Karpas-422 (cell line): ENCODE measurements around the gene CHTF18. TPM values are rescaled to one million over a fixed set of nuclear protein-coding genes. Genes with fewer than 3 reads are reported as not detected.

Experiments used
- DNase-seq: peaks from one replicate; pipeline ENCODE4 v3.0.0-alpha.2; 2015
- H2AFZ ChIP-seq: fragments of 200-600 bp; sonication (generic); 2 replicates; pipeline ENCODE4 v1.6.1; 2014; ENCODE audit warnings: antibody characterized with exemption, low read length, mixed read lengths
- H3K27ac ChIP-seq: fragments of 200-600 bp; sonication (generic); 2 replicates; pipeline ENCODE4 v1.5.1; 2014; ENCODE audit warnings: mild to moderate bottlenecking, low read length, moderate library complexity
- H3K27me3 ChIP-seq: fragments of 200-600 bp; sonication (generic); 2 replicates; pipeline ENCODE4 v1.6.1; 2014; ENCODE audit warnings: low read length, mixed read lengths
- H3K36me3 ChIP-seq: fragments of 200-600 bp; sonication (generic); 2 replicates; pipeline ENCODE4 v1.6.1; 2014; ENCODE audit warnings: low read length, mixed read lengths; ENCODE audit not compliant: insufficient read depth
- H3K4me1 ChIP-seq: fragments of 200-600 bp; sonication (generic); 2 replicates; pipeline ENCODE4 v1.6.1; 2014; ENCODE audit warnings: mild to moderate bottlenecking, low read length, mixed read lengths
- H3K4me2 ChIP-seq: fragments of 200-600 bp; sonication (generic); 2 replicates; pipeline ENCODE4 v1.6.1; 2014; ENCODE audit warnings: low read length, low read depth, mild to moderate bottlenecking; ENCODE audit not compliant: poor library complexity, severe bottlenecking
- H3K4me3 ChIP-seq: fragments of 200-600 bp; sonication (generic); 2 replicates; pipeline ENCODE4 v1.5.1; 2014; ENCODE audit warnings: mild to moderate bottlenecking, antibody characterized with exemption, low read length, mixed read lengths
- H3K79me2 ChIP-seq: fragments of 200-600 bp; sonication (generic); 2 replicates; pipeline ENCODE4 v1.6.1; 2014; ENCODE audit warnings: mild to moderate bottlenecking, low read length, mixed read lengths
- H3K9ac ChIP-seq: fragments of 200-600 bp; sonication (generic); 2 replicates; pipeline ENCODE4 v1.6.0; 2014; ENCODE audit warnings: low read length
- H3K9me2 ChIP-seq: fragments of 200-600 bp; sonication (generic), shearing (Covaris generic); replicated peaks from 2 replicates; pipeline ENCODE4 v1.6.0; 2014; ENCODE audit warnings: mild to moderate bottlenecking, low read length, moderate library complexity; ENCODE audit not compliant: insufficient read depth
- H3K9me3 ChIP-seq: fragments of 300-700, 200-600 bp; sonication (generic); 2 replicates; pipeline ENCODE4 v1.6.1; 2014; ENCODE audit warnings: low read length, mixed read lengths
- H4K20me1 ChIP-seq: fragments of 200-600 bp; sonication (generic); 2 replicates; pipeline ENCODE4 v1.6.1; 2014; ENCODE audit warnings: mild to moderate bottlenecking, antibody characterized with exemption, low read length, low read depth; ENCODE audit not compliant: insufficient read depth
- total RNA-seq: library from RNA; depleted of rRNA; stranded (reverse); fragments of >200 nt; shearing (Covaris generic); gene quantifications from 2 replicates; pipeline ENCODE4 v1.2.3, GENCODE V29; 2014; ENCODE audit warnings: low replicate concordance

The CHTF18 gene
- total RNA-seq, 1 experiment from 2014 or later = 7.9 TPM

DNA sequence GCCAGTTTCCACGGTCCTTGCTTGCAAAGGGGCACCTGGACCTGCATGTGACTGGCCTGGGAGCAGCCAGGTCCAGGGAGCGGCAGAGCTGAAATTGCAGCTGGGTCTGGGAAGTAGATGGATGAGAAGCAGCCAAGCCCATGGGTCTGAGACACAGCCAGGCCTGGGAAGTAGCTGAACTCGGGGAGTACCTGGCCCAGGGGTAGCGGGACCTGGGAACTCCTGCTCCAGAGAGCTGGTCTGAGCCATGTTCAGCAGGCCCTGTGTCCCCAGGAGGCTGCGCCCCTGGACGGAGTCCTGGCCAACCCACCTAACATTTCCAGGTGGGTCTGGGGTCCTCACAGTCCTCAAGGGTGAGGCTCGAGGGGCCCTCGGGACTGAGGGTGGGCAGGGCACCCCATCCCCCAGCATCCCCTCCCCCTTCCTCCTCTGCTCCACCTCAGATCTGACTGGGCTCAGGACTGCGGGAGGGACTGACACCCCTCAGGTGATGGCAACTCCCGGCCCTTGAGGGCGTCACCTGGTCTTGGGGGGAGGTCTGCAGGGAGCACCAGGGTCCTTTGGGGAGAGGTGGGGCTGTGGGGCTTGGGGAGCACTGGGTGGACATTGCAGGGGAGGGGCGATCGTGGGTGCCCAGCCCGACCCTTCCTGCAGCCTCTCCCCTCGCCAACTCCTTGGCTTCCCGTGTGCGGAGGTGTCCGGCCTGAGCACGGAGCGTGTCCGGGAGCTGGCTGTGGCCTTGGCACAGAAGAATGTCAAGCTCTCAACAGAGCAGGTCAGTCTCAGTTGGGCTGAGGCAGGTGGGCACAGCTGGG is 24.8 kb upstream of the CHTF18 start:
- Histone ChIP-seq H3K4me1 (no peaks in the 10 kb centered on the region), H3K36me3 (no peaks in the 10 kb centered on the region), H3K27me3 (no peaks in the 10 kb centered on the region), H3K27ac (no peak overlapping the region), H3K79me2 (no peaks in the 10 kb centered on the region), H3K4me2 (no peak overlapping the region), H3K9me3 (no peaks in the 10 kb centered on the region), H3K4me3 (no peak overlapping the region), H3K9me2 (no peaks in the 10 kb centered on the region), H4K20me1 (no peaks in the 10 kb centered on the region), H2AFZ (no peak overlapping the region), H3K9ac (no peak overlapping the region)
- no peak for DNase-seq

DNA sequence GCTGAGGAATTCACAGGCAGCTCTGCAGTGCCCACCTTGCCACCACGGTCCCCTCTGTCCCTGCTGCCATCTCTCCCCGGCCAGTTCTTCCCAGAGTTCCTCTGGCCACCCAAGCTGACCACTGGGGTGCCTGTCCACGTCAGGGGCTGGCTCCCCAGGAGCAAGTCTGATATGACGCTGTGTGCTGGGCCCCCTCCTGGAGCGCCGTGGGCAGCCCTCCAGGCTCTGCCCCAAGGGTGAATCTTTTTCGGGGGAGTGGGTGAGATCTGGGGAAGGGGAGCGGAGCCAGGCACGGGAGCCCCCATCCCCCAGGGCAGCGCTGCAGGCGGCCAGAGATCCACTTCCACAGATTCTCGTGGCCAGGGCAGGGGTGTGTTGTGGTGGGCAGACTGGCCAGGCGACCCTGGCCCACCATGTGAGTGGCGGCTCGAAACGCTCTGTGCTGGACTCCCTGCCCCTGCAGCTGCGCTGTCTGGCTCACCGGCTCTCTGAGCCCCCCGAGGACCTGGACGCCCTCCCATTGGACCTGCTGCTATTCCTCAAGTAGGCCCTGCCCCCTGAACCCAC is 24.2 kb upstream of the CHTF18 start:
- Histone ChIP-seq H3K4me2 (no peak overlapping the region), H3K36me3 (no peaks in the 10 kb centered on the region), H3K4me3 (no peak overlapping the region), H3K4me1 (no peaks in the 10 kb centered on the region), H3K9me2 (no peaks in the 10 kb centered on the region), H2AFZ (no peak overlapping the region), H3K27ac (no peak overlapping the region), H4K20me1 (no peaks in the 10 kb centered on the region), H3K9ac (no peak overlapping the region), H3K79me2 (no peaks in the 10 kb centered on the region), H3K27me3 (no peaks in the 10 kb centered on the region), H3K9me3 (no peaks in the 10 kb centered on the region)
- no peak for DNase-seq

DNA sequence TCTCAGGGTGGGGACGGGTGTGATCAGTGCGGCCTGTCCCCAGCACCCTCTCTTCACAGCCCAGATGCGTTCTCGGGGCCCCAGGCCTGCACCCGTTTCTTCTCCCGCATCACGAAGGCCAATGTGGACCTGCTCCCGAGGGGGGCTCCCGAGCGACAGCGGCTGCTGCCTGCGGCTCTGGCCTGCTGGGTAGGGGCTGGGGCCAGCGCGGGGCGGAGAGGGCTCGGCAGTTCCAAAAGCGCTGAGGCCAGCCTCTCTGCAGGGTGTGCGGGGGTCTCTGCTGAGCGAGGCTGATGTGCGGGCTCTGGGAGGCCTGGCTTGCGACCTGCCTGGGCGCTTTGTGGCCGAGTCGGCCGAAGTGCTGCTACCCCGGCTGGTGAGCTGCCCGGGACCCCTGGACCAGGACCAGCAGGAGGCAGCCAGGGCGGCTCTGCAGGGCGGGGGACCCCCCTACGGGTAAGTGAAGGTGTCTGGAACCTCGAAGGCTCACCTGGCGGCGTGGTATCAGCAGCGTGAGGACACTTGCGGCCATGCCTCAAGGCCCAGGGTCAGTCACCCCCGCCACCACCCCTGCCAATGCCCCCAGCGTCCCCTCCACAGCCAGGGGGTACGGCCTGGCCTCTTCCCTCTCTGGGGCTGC is 23.5 kb upstream of the CHTF18 start:
- Histone ChIP-seq H2AFZ (no peak overlapping the region), H3K27ac (no peak overlapping the region), H4K20me1 (no peaks in the 10 kb centered on the region), H3K4me3 (no peak overlapping the region), H3K79me2 (no peaks in the 10 kb centered on the region), H3K9me3 (no peaks in the 10 kb centered on the region), H3K9me2 (no peaks in the 10 kb centered on the region), H3K27me3 (no peaks in the 10 kb centered on the region), H3K4me1 (no peaks in the 10 kb centered on the region), H3K9ac (no peak overlapping the region), H3K36me3 (no peaks in the 10 kb centered on the region), H3K4me2 (no peak overlapping the region)
- DNase-seq = no peak

DNA sequence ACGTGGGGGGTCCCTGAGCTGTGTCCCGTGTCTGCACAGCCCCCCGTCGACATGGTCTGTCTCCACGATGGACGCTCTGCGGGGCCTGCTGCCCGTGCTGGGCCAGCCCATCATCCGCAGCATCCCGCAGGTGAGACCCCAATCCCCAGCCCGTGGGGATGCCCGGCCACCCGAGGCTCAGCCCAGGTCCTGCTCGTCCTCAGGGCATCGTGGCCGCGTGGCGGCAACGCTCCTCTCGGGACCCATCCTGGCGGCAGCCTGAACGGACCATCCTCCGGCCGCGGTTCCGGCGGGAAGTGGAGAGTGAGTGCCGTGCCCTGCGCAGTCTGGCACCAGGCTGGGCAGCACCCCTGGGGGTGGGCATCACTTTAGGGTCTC is 22.9 kb upstream of the CHTF18 start:
- Histone ChIP-seq H3K4me3 (no peak overlapping the region), H3K9me2 (no peaks in the 10 kb centered on the region), H3K36me3 (no peaks in the 10 kb centered on the region), H3K27me3 (no peaks in the 10 kb centered on the region), H4K20me1 (no peaks in the 10 kb centered on the region), H3K4me1 (no peaks in the 10 kb centered on the region), H3K79me2 (no peaks in the 10 kb centered on the region), H2AFZ (no peak overlapping the region), H3K9me3 (no peaks in the 10 kb centered on the region), H3K27ac (no peak overlapping the region), H3K9ac (no peak overlapping the region), H3K4me2 (no peak overlapping the region)
- no peak for DNase-seq

DNA sequence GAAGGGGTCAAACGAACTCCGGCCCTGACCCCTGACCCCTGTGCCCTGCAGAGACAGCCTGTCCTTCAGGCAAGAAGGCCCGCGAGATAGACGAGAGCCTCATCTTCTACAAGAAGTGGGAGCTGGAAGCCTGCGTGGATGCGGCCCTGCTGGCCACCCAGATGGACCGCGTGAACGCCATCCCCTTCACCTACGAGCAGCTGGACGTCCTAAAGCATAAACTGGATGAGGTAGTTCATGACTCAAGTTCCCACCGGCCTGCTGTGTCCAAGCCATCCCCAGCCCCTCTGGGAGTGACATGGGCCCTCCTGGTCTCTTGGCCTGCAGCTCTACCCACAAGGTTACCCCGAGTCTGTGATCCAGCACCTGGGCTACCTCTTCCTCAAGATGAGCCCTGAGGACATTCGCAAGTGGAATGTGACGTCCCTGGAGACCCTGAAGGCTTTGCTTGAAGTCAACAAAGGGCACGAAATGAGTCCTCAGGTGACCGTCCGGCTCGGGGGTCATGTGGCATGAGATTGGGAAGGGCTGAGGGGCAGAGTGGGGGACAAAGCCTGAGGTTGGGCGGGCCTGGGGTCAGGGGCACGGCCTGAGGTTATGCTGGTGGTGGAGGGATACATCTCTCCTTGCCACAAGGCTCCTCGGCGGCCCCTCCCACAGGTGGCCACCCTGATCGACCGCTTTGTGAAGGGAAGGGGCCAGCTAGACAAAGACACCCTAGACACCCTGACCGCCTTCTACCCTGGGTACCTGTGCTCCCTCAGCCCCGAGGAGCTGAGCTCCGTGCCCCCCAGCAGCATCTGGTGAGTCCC is 22.2 kb upstream of the CHTF18 start:
- Histone ChIP-seq H3K27me3 (no peaks in the 10 kb centered on the region), H3K36me3 (no peaks in the 10 kb centered on the region), H2AFZ (no peak overlapping the region), H3K9me2 (no peaks in the 10 kb centered on the region), H3K27ac (no peak overlapping the region), H3K9ac (no peak overlapping the region), H3K79me2 (no peaks in the 10 kb centered on the region), H3K4me2 (no peak overlapping the region), H4K20me1 (no peaks in the 10 kb centered on the region), H3K4me3 (no peak overlapping the region), H3K9me3 (no peaks in the 10 kb centered on the region), H3K4me1 (no peaks in the 10 kb centered on the region)
- no peak for DNase-seq

DNA sequence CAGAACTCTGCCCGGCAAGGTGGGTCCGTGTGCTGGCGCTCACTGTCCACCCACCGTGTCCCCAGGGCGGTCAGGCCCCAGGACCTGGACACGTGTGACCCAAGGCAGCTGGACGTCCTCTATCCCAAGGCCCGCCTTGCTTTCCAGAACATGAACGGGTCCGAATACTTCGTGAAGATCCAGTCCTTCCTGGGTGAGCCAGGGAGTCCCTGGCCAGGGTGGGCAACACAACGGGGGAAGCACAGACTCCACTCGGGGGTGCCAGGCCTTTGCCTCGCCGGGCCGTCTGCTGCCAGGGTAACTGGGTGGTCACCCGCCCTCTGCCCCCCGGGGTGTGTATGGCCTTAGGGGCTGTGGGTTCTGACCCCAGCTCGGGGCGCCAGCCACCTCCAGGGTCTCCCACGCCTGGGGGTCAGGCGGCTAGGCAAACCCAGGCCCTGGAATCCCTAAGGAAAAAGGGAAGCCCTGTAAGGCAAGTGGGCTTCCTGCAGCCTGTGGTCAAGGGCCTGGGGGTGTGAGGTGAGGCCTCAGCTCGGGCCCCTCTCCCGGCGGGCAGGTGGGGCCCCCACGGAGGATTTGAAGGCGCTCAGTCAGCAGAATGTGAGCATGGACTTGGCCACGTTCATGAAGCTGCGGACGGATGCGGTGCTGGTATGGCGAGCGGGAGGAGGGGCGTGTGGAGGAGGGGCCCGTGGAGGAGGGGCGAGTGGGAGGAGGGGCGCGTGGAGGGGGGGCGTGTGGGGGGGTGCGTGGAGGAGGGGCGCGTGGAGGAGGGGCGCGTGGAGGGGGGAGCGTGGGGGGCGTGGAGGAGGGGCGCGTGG is 21.4 kb upstream of the CHTF18 start:
- Histone ChIP-seq H3K9me2 (no peaks in the 10 kb centered on the region), H3K27ac (no peak overlapping the region), H3K9ac (no peak overlapping the region), H3K79me2 (no peaks in the 10 kb centered on the region), H3K9me3 (no peaks in the 10 kb centered on the region), H3K27me3 (no peaks in the 10 kb centered on the region), H2AFZ (no peak overlapping the region), H3K4me1 (no peaks in the 10 kb centered on the region), H3K4me2 (no peak overlapping the region), H3K4me3 (no peak overlapping the region), H4K20me1 (no peaks in the 10 kb centered on the region), H3K36me3 (no peaks in the 10 kb centered on the region)
- DNase-seq = no peak

DNA sequence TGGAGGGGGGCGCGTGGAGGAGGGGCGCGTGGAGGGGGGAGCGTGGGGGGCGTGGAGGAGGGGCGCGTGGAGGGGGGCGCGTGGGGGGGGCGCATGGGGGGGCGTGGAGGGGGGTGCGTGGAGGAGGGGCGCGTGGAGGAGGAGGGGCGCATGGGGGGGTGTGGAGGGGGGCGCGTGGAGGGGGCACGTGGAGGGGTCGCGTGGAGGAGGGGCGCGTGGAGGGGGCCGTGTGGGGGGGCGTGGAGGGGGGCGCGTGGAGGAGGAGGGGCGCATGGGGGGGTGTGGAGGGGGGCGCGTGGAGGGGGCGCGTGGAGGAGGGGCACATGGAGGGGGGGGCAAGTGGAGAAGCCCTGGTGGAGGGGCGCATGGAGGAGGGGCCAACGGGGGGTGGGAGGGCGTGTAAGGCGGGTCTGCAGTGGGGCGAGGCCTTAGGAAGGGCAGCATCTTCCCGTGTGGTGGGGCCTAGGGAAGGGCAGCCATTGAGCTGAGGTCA is 20.6 kb upstream of the CHTF18 start:
- Histone ChIP-seq H3K79me2 (no peaks in the 10 kb centered on the region), H3K9me3 (no peaks in the 10 kb centered on the region), H3K9me2 (no peaks in the 10 kb centered on the region), H3K36me3 (no peaks in the 10 kb centered on the region), H3K4me1 (no peaks in the 10 kb centered on the region), H4K20me1 (no peaks in the 10 kb centered on the region), H3K27ac (no peak overlapping the region), H3K4me3 (no peak overlapping the region), H3K9ac (no peak overlapping the region), H2AFZ (no peak overlapping the region), H3K4me2 (no peak overlapping the region), H3K27me3 (no peaks in the 10 kb centered on the region)
- no peak for DNase-seq
